Upper lobe of left lung (tissue), 6 donors: Measurements from ENCODE around the gene KLF7. TPM values are rescaled to one million over a fixed set of nuclear protein-coding genes. Genes with fewer than 3 reads are reported as not detected.
A peak's percentile ranks its signal among the peaks of the same experiment; 100 is the strongest.

Experiments
- ATAC-seq, 2 donors: fragments of 200-7000 bp; cut with Tn5 transposase; one replicate each; pipeline ENCODE4 v1.9.1; 2022; ENCODE audit warnings: mild to moderate bottlenecking in 2 of 2, moderate library complexity in 2 of 2; ENCODE audit not compliant: low FRiP score in 2 of 2
- DNase-seq, 2 donors: peaks; one replicate each; pipeline ENCODE4 v3.0.0-alpha.2; 2019 to 2020
- H3K27ac ChIP-seq, 4 donors: fragments of 200-600 bp; sonication (generic); one replicate each; pipeline ENCODE4 v1.5.1; 2016 to 2019
- H3K27me3 ChIP-seq, 4 donors: fragments of 200-600 bp; sonication (generic); one replicate each; pipeline ENCODE4 v1.5.1; 2017 to 2019
- H3K36me3 ChIP-seq, 4 donors: fragments of 200-600 bp; sonication (generic); one replicate each; pipeline ENCODE4 v1.5.1; 2016 to 2019
- H3K4me1 ChIP-seq, 4 donors: fragments of 200-600 bp; sonication (generic); one replicate each; pipeline ENCODE4 v1.5.1; 2018 to 2019
- H3K4me3 ChIP-seq, 4 donors: fragments of 200-600 bp; sonication (generic); one replicate each; pipeline ENCODE4 v1.5.1; 2017 to 2019; ENCODE audit warnings: mild to moderate bottlenecking in 2 of 4, moderate library complexity in 1 of 4
- H3K9me3 ChIP-seq, 4 donors: fragments of 200-600 bp; sonication (generic); one replicate each; pipeline ENCODE4 v1.5.1; 2018 to 2019
- EP300 ChIP-seq, 4 donors: sonication (generic); formaldehyde crosslinking; IDR thresholded peaks; one replicate each; pipeline ENCODE4 v1.5.1; 2017; ENCODE audit warnings: antibody characterized with exemption in 4 of 4, control low read depth in 2 of 4
- POLR2A ChIP-seq, 4 donors: fragments of 450-650 bp; IDR thresholded peaks; one replicate each; pipeline ENCODE4 v1.5.1; 2016 to 2017; ENCODE audit warnings: antibody characterized with exemption in 4 of 4, mild to moderate bottlenecking in 2 of 4
- POLR2AphosphoS5 ChIP-seq, 2 donors: sonication (generic); formaldehyde crosslinking; IDR thresholded peaks; one replicate each; pipeline ENCODE4 v1.5.1; 2017; ENCODE audit warnings: antibody characterized with exemption in 2 of 2
- WGBS, 2 donors: methylation state at CpG; one replicate each; pipeline ENCODE4 v1.1.5; 2017 to 2018; 5-methylcytosine and 5-hydroxymethylcytosine counted together
- total RNA-seq, 6 donors: library from RNA; depleted of rRNA in 4 of 6; stranded (reverse); fragments of >200 nt in 4 of 6; gene quantifications; one replicate each; pipeline versions ENCODE4 v1.1.0 to v1.2.1, GENCODE V29; 2016 to 2021
- TF ChIP-seq, protein P1 (sequence below), 6 experiments: fragments of 450-650 bp in 4 of 6; fragments of 200-600 bp in 2 of 6; sonication (generic) in 2 of 6; IDR thresholded peaks; one replicate each; pipeline ENCODE4 v1.5.1; 2016 to 2019; ENCODE audit warnings: antibody characterized with exemption in 6 of 6
- donor health status: DM: no; HTN: no; CAD: no; lungs with moderate emphysema.
- donor health status: DM: no; HTN: yes; CAD: no; lungs with severe emphysema.

The KLF7 gene
- total RNA-seq, 6 donors from 2014 or later: 15.4 to 50.5 (median 22.4) TPM

DNA sequence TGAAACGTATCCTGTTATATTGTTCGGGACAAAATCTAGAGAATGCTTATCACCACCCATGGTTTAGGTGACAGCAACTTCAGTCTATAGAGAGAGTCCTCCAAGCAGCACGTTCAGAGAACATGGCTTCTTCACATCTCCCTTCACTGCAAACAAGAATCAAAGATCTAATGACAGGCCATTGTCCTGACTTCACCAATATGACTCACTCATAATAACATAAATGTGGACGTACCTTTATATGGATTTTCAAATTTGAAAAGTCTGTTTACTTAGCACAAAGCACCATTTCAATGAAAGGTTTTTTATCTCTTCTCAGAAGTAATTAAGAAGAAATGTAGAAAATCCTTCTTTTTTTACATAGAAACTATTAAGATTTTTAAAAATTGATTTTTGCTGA, 46.7 kb downstream of the KLF7 start:
- 83 to 86% methylated on average over 4 of the region's 4 CpGs for WGBS, 2 donors
- DNase-seq (no peak), ATAC-seq (no peak)
- Histone ChIP-seq H3K27me3 (no peaks in the 10 kb centered on the region), H3K4me3 (no peak overlapping the region), H3K9me3 (no peaks in the 10 kb centered on the region), H3K36me3 (peaks cover 0 to 35% (median 8%) of the 10 kb centered on the region in 4 donors), H3K27ac (no peak overlapping the region), H3K4me1 (peaks cover 20 to 41% (median 29%) of the 10 kb centered on the region in 4 donors)
- TF ChIP-seq EP300 (IDR thresholded peaks at IDR 0.05) (no peak), POLR2A (IDR thresholded peaks at IDR 0.05) (no peak), POLR2AphosphoS5 (IDR thresholded peaks at IDR 0.05) (no peak)
- TF ChIP-seq, protein P1, sequence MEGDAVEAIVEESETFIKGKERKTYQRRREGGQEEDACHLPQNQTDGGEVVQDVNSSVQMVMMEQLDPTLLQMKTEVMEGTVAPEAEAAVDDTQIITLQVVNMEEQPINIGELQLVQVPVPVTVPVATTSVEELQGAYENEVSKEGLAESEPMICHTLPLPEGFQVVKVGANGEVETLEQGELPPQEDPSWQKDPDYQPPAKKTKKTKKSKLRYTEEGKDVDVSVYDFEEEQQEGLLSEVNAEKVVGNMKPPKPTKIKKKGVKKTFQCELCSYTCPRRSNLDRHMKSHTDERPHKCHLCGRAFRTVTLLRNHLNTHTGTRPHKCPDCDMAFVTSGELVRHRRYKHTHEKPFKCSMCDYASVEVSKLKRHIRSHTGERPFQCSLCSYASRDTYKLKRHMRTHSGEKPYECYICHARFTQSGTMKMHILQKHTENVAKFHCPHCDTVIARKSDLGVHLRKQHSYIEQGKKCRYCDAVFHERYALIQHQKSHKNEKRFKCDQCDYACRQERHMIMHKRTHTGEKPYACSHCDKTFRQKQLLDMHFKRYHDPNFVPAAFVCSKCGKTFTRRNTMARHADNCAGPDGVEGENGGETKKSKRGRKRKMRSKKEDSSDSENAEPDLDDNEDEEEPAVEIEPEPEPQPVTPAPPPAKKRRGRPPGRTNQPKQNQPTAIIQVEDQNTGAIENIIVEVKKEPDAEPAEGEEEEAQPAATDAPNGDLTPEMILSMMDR (IDR thresholded peaks at IDR 0.05): no peak

DNA sequence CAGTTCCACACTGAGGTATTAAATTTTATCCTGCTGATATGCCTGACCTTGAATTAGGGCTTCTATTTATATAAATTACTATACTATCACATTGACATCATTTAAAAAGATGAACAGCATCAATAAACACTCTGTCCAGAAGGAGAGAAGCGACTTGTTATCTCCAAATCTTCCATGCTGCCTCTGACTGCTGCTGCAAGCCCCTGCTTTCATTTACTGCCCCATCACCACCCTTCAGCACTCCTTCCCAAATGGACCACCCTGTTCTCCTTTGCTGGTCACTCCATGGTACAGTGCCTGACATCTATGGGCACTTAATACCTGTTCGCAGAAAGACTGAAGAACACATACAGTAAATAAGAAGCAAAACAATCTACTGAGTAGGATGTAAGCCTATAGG, 48.1 kb downstream of the KLF7 start:
- WGBS, 2 donors: 79 to 84% methylated on average over 2 of the region's 2 CpGs
- no peak for DNase-seq
- no peak overlapping the region for H3K4me3 ChIP-seq
- H3K4me1 ChIP-seq: peaks cover 15 to 32% (median 21%) of the 10 kb centered on the region in 4 donors
- no peak overlapping the region for H3K27ac ChIP-seq
- ATAC-seq: no peak
- no peaks in the 10 kb centered on the region for H3K9me3 ChIP-seq
- no peaks in the 10 kb centered on the region for H3K27me3 ChIP-seq
- no peak for TF ChIP-seq EP300 (IDR thresholded peaks at IDR 0.05)
- TF ChIP-seq, protein P1 (IDR thresholded peaks at IDR 0.05): no peak
- peaks cover 0 to 21% (median 0%) of the 10 kb centered on the region in 4 donors for H3K36me3 ChIP-seq

- Histone ChIP-seq H3K27ac (no peak overlapping the region), H3K4me3 (no peak overlapping the region), H3K36me3 (peaks cover 0 to 24% (median 0%) of the 10 kb centered on the region in 4 donors), H3K27me3 (no peaks in the 10 kb centered on the region), H3K9me3 (no peaks in the 10 kb centered on the region), H3K4me1 (peaks cover 0 to 16% (median 5%) of the 10 kb centered on the region in 4 donors)
- DNase-seq: no peak
- peak in 1 of 2 donors; percentile 66 for ATAC-seq
- WGBS, 2 donors: 53 to 55% methylated on average over 6 of the region's 6 CpGs
- no peak for TF ChIP-seq POLR2AphosphoS5 (IDR thresholded peaks at IDR 0.05)
- TF ChIP-seq, protein P1 (IDR thresholded peaks at IDR 0.05): peak in 1 of 6 experiments; percentile 7
- no peak for TF ChIP-seq POLR2A (IDR thresholded peaks at IDR 0.05)
These were observed 49.9 kb downstream of the KLF7 start for GRCh38 chr2:207115715-207116364.

- no peak overlapping the region for H3K4me3 ChIP-seq
- H3K36me3 ChIP-seq: peaks cover 0 to 29% (median 2%) of the 10 kb centered on the region in 4 donors
- peaks cover 0 to 12% (median 4%) of the 10 kb centered on the region in 4 donors for H3K4me1 ChIP-seq
- H3K27me3 ChIP-seq: no peaks in the 10 kb centered on the region
- no peak for ATAC-seq
- TF ChIP-seq EP300 (IDR thresholded peaks at IDR 0.05) (no peak), POLR2A (IDR thresholded peaks at IDR 0.05) (no peak), POLR2AphosphoS5 (IDR thresholded peaks at IDR 0.05) (no peak)
- TF ChIP-seq, protein P1 (IDR thresholded peaks at IDR 0.05): no peak
- DNase-seq: no peak
- H3K27ac ChIP-seq: no peak overlapping the region
- H3K9me3 ChIP-seq: no peaks in the 10 kb centered on the region
These were observed 52.3 kb downstream of the KLF7 start for GRCh38 chr2:207113414-207113813.

DNA sequence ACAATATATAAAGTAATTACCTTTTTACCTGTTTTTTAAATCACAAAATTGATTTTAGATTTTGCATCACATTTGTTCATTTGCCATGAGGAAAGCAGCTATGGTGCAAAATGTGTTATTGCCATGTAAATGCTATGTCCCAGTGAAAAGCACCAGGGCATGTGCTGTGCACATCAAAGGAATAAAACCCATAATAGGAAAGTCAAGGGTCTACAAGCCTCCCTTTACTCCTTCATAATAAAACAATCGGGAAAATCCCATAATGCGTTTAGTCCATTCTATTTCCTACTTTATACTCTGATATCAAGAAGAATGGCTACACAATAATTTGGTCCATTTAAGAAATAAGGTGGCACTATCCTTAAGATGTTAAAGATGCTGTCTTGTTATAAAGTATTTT, 53.0 kb downstream of the KLF7 start:
- ATAC-seq (no peak), DNase-seq (no peak)
- Histone ChIP-seq H3K27ac (no peak overlapping the region), H3K4me1 (peaks cover 0 to 15% (median 10%) of the 10 kb centered on the region in 4 donors), H3K4me3 (no peak overlapping the region), H3K36me3 (peaks cover 0 to 29% (median 4%) of the 10 kb centered on the region in 4 donors), H3K9me3 (no peaks in the 10 kb centered on the region), H3K27me3 (no peaks in the 10 kb centered on the region)
- 97 to 98% methylated on average over 2 of the region's 2 CpGs for WGBS, 2 donors
- TF ChIP-seq, protein P1 (IDR thresholded peaks at IDR 0.05): no peak
- no peak for TF ChIP-seq POLR2AphosphoS5 (IDR thresholded peaks at IDR 0.05)
- no peak for TF ChIP-seq EP300 (IDR thresholded peaks at IDR 0.05)
- TF ChIP-seq POLR2A (IDR thresholded peaks at IDR 0.05): no peak
